GM12892 (cell line): ENCODE data around the gene PRKN.

ENCODE experiments used
- POLR2A ChIP-seq: IDR thresholded peaks from 2 replicates; pipeline ENCODE4 v1.6.1; 2011; ENCODE audit warnings: low read depth, low read length, control low read depth
- TAF1 ChIP-seq: IDR thresholded peaks from 2 replicates; pipeline ENCODE4 v1.6.1; 2011; ENCODE audit warnings: low read depth, mild to moderate bottlenecking, control low read depth, low read length, borderline replicate concordance

DNA sequence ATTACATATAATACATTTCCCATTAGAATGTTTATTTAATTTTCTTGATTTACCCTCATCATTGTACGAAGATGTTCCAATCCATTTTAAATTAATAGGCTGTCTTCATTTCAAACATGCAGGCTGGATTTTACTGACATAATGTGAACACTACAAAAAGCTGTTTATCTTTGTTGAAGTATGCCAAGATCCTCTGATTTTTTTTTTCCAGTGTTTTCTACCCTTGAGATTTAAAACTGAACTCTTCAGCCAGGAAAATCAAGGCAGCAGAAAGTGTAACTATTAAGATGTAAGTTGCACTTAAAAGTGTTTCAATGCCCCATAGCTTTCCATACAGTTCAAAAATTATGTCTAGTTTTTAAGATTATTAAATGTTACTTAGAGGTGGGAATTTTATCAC is 43.5 kb downstream of the PRKN start:
- TF ChIP-seq TAF1 = no peak
- TF ChIP-seq POLR2A = no peak
